Osteoblast (primary cell): ENCODE results near the gene FGD4. TPM values are rescaled to one million over a fixed set of nuclear protein-coding genes. Genes with fewer than 3 reads are reported as not detected.

Experiments used
- DNase-seq: peaks from one replicate; pipeline ENCODE4 v3.0.0; 2011; ENCODE audit warnings: low spot score, mixed read lengths; ENCODE audit not compliant: insufficient read length; ENCODE audit errors: missing footprints
- H2AFZ ChIP-seq: 2 replicates; pipeline ENCODE4 v1.6.0; 2011; ENCODE audit warnings: mild to moderate bottlenecking, low read length
- H3K27ac ChIP-seq: 2 replicates; pipeline ENCODE4 v1.5.1; 2011; ENCODE audit warnings: mild to moderate bottlenecking, low read depth, low read length, moderate library complexity
- H3K27me3 ChIP-seq: 2 replicates; pipeline ENCODE4 v1.6.0; 2012; ENCODE audit warnings: mild to moderate bottlenecking, control low read depth, inconsistent platforms, low read length, moderate library complexity; ENCODE audit not compliant: insufficient read depth
- H3K36me3 ChIP-seq: 2 replicates; pipeline ENCODE4 v1.5.1; 2011; ENCODE audit warnings: mild to moderate bottlenecking, low read length, control low read depth, moderate library complexity; ENCODE audit not compliant: insufficient read depth
- H3K4me1 ChIP-seq: 2 replicates; pipeline ENCODE4 v1.5.1; 2011; ENCODE audit warnings: mild to moderate bottlenecking, low read length, control low read depth, moderate library complexity; ENCODE audit not compliant: insufficient read depth
- H3K4me2 ChIP-seq: 2 replicates; pipeline ENCODE4 v1.6.0; 2011; ENCODE audit warnings: mild to moderate bottlenecking, low read length; ENCODE audit not compliant: insufficient read depth
- H3K4me3 ChIP-seq: fragments of 200-600 bp; sonication (generic); 3 replicates; pipeline ENCODE4 v1.5.1; 2012; ENCODE audit warnings: mild to moderate bottlenecking, low read length, inconsistent platforms; ENCODE audit not compliant: insufficient read depth
- H3K79me2 ChIP-seq: 2 replicates; pipeline ENCODE4 v1.6.0; 2012; ENCODE audit warnings: mild to moderate bottlenecking, low read length, control low read depth, inconsistent platforms; ENCODE audit not compliant: insufficient read depth
- H3K9me3 ChIP-seq: 2 replicates; pipeline ENCODE4 v1.5.1; 2011; ENCODE audit warnings: low read depth, low read length, control low read depth
- H4K20me1 ChIP-seq: 2 replicates; pipeline ENCODE4 v1.6.0; 2012; ENCODE audit warnings: mild to moderate bottlenecking, low read length, control low read depth; ENCODE audit not compliant: insufficient read depth
- total RNA-seq: library from RNA; depleted of rRNA; stranded (reverse); fragments of >200 nt; gene quantifications from 2 replicates; pipeline ENCODE4 v1.2.3, GENCODE V29; 2012
- TF ChIP-seq, protein P1 (sequence below): IDR thresholded peaks from 2 replicates; pipeline ENCODE4 v1.5.1; 2011; ENCODE audit warnings: mild to moderate bottlenecking, low read depth, low read length, moderate library complexity; ENCODE audit errors: extremely low read depth

Gene FGD4
- total RNA-seq, 1 donor = 11.9 TPM

DNA sequence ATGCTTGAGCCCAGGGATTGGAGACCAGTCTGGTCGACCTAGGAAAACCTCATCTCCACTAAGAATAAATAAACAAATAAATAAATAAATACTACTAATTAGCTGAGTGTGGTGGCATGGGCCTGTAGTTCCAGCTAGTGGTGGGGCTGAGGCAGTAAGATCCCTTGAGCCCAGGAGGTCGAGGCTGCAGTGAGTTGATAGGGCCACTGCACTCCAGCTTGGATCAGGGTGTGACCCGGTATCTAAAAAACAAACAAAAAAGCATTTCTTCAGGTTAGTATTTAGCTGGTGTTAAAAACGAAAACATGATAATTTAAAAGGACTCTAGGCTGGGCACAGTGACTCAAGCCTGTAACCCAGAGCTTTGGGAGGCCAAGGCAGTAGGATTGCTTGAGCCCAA, 1.2 kb upstream of the FGD4 start:
- Histone ChIP-seq H3K9me3 (no peaks in the 10 kb centered on the region), H3K4me3 (no peak overlapping the region), H3K79me2 (no peaks in the 10 kb centered on the region), H3K4me1 (peaks cover 9% of the 10 kb centered on the region), H2AFZ (no peak overlapping the region), H3K27ac (no peak overlapping the region), H4K20me1 (no peaks in the 10 kb centered on the region), H3K27me3 (peaks cover 17% of the 10 kb centered on the region), H3K36me3 (no peaks in the 10 kb centered on the region), H3K4me2 (no peak overlapping the region)
- DNase-seq = no peak
- TF ChIP-seq, protein P1, sequence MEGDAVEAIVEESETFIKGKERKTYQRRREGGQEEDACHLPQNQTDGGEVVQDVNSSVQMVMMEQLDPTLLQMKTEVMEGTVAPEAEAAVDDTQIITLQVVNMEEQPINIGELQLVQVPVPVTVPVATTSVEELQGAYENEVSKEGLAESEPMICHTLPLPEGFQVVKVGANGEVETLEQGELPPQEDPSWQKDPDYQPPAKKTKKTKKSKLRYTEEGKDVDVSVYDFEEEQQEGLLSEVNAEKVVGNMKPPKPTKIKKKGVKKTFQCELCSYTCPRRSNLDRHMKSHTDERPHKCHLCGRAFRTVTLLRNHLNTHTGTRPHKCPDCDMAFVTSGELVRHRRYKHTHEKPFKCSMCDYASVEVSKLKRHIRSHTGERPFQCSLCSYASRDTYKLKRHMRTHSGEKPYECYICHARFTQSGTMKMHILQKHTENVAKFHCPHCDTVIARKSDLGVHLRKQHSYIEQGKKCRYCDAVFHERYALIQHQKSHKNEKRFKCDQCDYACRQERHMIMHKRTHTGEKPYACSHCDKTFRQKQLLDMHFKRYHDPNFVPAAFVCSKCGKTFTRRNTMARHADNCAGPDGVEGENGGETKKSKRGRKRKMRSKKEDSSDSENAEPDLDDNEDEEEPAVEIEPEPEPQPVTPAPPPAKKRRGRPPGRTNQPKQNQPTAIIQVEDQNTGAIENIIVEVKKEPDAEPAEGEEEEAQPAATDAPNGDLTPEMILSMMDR = no peak

DNA sequence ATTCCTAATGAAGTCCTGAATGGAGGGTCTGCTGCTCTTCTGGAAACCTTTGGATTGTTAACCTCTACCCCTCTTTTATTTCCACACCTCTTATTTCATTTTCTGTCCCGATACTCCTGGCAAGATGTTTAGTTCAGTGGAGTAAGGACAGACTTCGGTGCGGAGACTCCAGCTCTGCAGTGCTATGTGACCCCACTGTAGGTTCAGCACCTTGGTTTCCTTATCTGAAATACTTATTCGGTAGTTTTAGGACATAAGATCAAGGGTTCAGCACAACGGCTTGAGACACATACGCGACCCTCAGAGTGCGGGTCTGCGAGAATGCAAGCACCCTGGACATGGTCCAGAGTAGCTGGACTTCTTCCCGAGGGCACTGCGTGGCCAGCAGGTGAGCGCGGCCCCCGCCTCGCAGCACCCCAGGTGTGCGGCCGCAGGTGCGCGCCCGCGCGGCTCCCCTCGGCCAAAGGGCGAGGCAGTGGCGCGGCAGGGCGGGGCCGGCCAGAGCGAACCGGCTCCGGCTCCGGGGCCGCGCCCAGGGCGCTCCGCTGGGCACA, 465 bp upstream of the FGD4 start:
- H2AFZ ChIP-seq = no peak overlapping the region
- H3K4me1 ChIP-seq = peaks cover 9% of the 10 kb centered on the region
- no peak overlapping the region for H3K27ac ChIP-seq
- H3K9me3 ChIP-seq = no peaks in the 10 kb centered on the region
- H3K4me2 ChIP-seq = peak overlapping the region; percentile 84
- no peaks in the 10 kb centered on the region for H3K36me3 ChIP-seq
- peaks cover 17% of the 10 kb centered on the region for H3K27me3 ChIP-seq
- H3K4me3 ChIP-seq = peak overlapping the region; percentile 70
- TF ChIP-seq, protein P1 = no peak
- no peak for DNase-seq
- H4K20me1 ChIP-seq = no peaks in the 10 kb centered on the region
- H3K79me2 ChIP-seq = no peaks in the 10 kb centered on the region

DNA sequence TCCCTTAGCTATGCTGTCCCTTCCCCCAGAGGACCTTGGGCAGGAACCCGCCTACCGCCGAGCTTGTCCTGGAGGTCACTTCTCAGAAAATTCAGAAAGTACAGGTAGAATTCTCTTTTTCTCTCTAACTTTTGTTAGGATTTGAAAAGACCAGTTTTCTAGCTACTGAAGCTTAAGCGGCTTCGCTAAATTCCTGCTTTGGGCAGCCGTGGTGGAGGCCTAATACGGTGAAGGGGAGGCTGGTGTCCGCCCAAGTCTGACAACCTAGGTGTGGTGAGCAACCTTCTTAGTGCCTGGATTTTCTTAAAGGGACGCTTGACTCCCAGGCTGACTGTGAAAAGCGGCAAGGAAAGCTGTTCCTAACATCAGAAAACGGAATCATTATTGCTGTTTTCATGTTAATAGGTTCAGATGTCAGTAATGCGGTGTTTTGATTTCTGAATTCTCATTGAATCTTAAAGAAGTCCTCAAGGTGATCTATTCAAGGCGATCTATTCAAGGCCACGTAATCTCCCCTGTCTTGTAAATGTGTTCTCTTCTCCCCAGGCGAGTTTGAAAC, 835 bp downstream of the FGD4 start:
- DNase-seq = no peak
- no peaks in the 10 kb centered on the region for H4K20me1 ChIP-seq
- peak overlapping the region; percentile 84 for H3K4me2 ChIP-seq
- peaks cover 9% of the 10 kb centered on the region for H3K4me1 ChIP-seq
- no peaks in the 10 kb centered on the region for H3K79me2 ChIP-seq
- peak overlapping the region; percentile 9 for H2AFZ ChIP-seq
- peak overlapping the region; percentile 70 for H3K4me3 ChIP-seq
- TF ChIP-seq, protein P1 = no peak
- H3K27me3 ChIP-seq = peaks cover 17% of the 10 kb centered on the region
- no peaks in the 10 kb centered on the region for H3K9me3 ChIP-seq
- no peak overlapping the region for H3K27ac ChIP-seq
- H3K36me3 ChIP-seq = no peaks in the 10 kb centered on the region

DNA sequence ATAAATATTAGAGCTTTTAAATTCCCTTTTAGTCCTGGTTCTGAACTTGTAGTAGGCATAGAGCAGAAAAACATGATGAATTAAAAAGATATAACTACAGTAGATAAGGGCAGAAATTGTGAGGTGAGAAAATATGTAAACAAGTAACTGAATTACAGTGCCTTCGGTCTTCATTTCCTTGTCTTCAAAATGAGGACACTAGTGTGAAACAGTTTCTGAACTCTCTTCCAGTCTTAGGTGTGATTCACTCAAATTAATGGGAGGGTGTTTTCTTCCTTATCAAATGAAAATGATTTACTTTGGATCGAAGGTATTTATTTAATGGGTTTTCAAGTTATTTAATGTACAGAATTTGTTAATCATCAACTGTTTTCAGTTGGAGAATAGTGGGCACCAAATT, 1.5 kb downstream of the FGD4 start:
- TF ChIP-seq, protein P1 = no peak
- DNase-seq = no peak
- Histone ChIP-seq H4K20me1 (no peaks in the 10 kb centered on the region), H3K4me2 (no peak overlapping the region), H3K27me3 (peaks cover 17% of the 10 kb centered on the region), H2AFZ (no peak overlapping the region), H3K4me3 (no peak overlapping the region), H3K79me2 (no peaks in the 10 kb centered on the region), H3K4me1 (peaks cover 9% of the 10 kb centered on the region), H3K27ac (no peak overlapping the region), H3K9me3 (no peaks in the 10 kb centered on the region), H3K36me3 (no peaks in the 10 kb centered on the region)
